GM23338 (cell line): Measurements from ENCODE around the gene ANKZF1. TPM values are rescaled to one million over a fixed set of nuclear protein-coding genes. Genes with fewer than 3 reads are reported as not detected.
A peak's percentile ranks its signal among the peaks of the same experiment; 100 is the strongest.

ENCODE experiments used
- ATAC-seq: fragments of 200-7000 bp; cut with Tn5 transposase; 3 replicates; pipeline ENCODE4 v1.9.1; 2020
- DNase-seq: peaks from one replicate; pipeline ENCODE4 v3.0.0-alpha.2; 2015; ENCODE audit warnings: low spot score
- H2AFZ ChIP-seq: fragments of 200-600 bp; sonication (generic); 2 replicates; pipeline ENCODE4 v1.8.0; 2016; ENCODE audit warnings: antibody characterized with exemption, mild to moderate bottlenecking, moderate library complexity
- H3F3A ChIP-seq: fragments of 200-600 bp; sonication (generic); replicated peaks from 2 replicates; pipeline ENCODE4 v1.8.0; 2017; ENCODE audit warnings: antibody characterized with exemption, mixed run types, low read depth
- H3K27ac ChIP-seq: fragments of 200-600 bp; sonication (generic); 2 replicates; pipeline ENCODE4 v1.6.1; 2016; ENCODE audit warnings: low read depth
- H3K27me3 ChIP-seq: fragments of 200-600 bp; sonication (generic); 2 replicates; pipeline ENCODE4 v1.8.0; 2016; ENCODE audit warnings: mild to moderate bottlenecking, mixed run types, moderate library complexity; ENCODE audit not compliant: insufficient read depth
- H3K36me3 ChIP-seq: fragments of 200-600 bp; sonication (generic); 2 replicates; pipeline ENCODE4 v1.8.0; 2016; ENCODE audit warnings: mild to moderate bottlenecking; ENCODE audit not compliant: insufficient read depth
- H3K4me1 ChIP-seq: fragments of 200-600 bp; sonication (generic); 2 replicates; pipeline ENCODE4 v1.8.0; 2016; ENCODE audit warnings: mild to moderate bottlenecking, moderate library complexity; ENCODE audit not compliant: insufficient read depth
- H3K4me2 ChIP-seq: fragments of 200-600 bp; sonication (generic); 2 replicates; pipeline ENCODE4 v1.7.1; 2017; ENCODE audit warnings: mixed run types
- H3K4me3 ChIP-seq: fragments of 200-600 bp; sonication (generic); 2 replicates; pipeline ENCODE4 v1.6.1; 2016; ENCODE audit warnings: mixed run types
- H3K79me2 ChIP-seq: fragments of 200-600 bp; sonication (generic); replicated peaks from 2 replicates; pipeline ENCODE4 v1.8.0; 2017; ENCODE audit warnings: mild to moderate bottlenecking; ENCODE audit not compliant: insufficient read depth
- H3K9me2 ChIP-seq: fragments of 200-600 bp; sonication (generic); 2 replicates; pipeline ENCODE4 v1.8.0; 2017; ENCODE audit not compliant: insufficient read depth
- H4K20me1 ChIP-seq: fragments of 200-600 bp; sonication (generic); replicated peaks from 2 replicates; pipeline ENCODE4 v1.8.0; 2017; ENCODE audit warnings: mild to moderate bottlenecking; ENCODE audit not compliant: insufficient read depth
- H3K27ac Mint-ChIP-seq: 2 replicates; pipeline ENCODE4 v1.8.0; 2020; ENCODE audit warnings: inconsistent platforms, mild to moderate bottlenecking, moderate library complexity, mixed read lengths
- H3K27me3 Mint-ChIP-seq: 3 replicates; pipeline ENCODE4 v1.8.0; 2022; ENCODE audit warnings: low read depth, mild to moderate bottlenecking, moderate library complexity, mixed read lengths, inconsistent platforms; ENCODE audit not compliant: insufficient read depth, poor library complexity
- H3K36me3 Mint-ChIP-seq: 3 replicates; pipeline ENCODE4 v1.8.0; 2021; ENCODE audit warnings: low read depth, mild to moderate bottlenecking, inconsistent platforms, moderate library complexity, mixed read lengths
- H3K4me1 Mint-ChIP-seq: 3 replicates; pipeline ENCODE4 v1.8.0; 2020; ENCODE audit warnings: mild to moderate bottlenecking, inconsistent platforms, mixed read lengths
- H3K4me3 Mint-ChIP-seq: 3 replicates; pipeline ENCODE4 v1.8.0; 2021; ENCODE audit warnings: moderate library complexity, mild to moderate bottlenecking, inconsistent platforms, mixed read lengths
- H3K9me3 Mint-ChIP-seq: 3 replicates; pipeline ENCODE4 v1.8.0; 2020; ENCODE audit warnings: moderate library complexity, mild to moderate bottlenecking, inconsistent platforms, mixed read lengths
- JUNB ChIP-seq: IDR thresholded peaks from one replicate; pipeline ENCODE4 v1.6.1; 2016; ENCODE audit warnings: antibody characterized with exemption; ENCODE audit not compliant: unreplicated experiment
- POLR2AphosphoS5 ChIP-seq: IDR thresholded peaks from 2 replicates; pipeline ENCODE4 v1.6.1; 2016; ENCODE audit warnings: antibody characterized with exemption, low read depth
- STAT1 ChIP-seq: IDR thresholded peaks from one replicate; pipeline ENCODE4 v1.6.1; 2016; ENCODE audit warnings: antibody characterized with exemption; ENCODE audit not compliant: unreplicated experiment
- ZNF114 ChIP-seq: fragments of 250-450 bp; sonication (Bioruptor Pico); IDR thresholded peaks from 2 replicates; pipeline ENCODE4 v1.5.0; 2020; ENCODE audit warnings: mild to moderate bottlenecking, moderate library complexity
- ZNF331 ChIP-seq: fragments of 250-450 bp; sonication (Bioruptor Pico); IDR thresholded peaks from 2 replicates; pipeline ENCODE4 v1.5.0; 2020; ENCODE audit warnings: low read depth, mild to moderate bottlenecking, moderate library complexity
- polyA plus RNA-seq: library from polyadenylated mRNA; unstranded; fragments of >200 nt; fragmentation: Nextera tagmentation; extraction: Ambion mirVana; gene quantifications from 2 replicates; pipeline ENCODE4 v1.2.1, GENCODE V29; 2016
- total RNA-seq: library from RNA; depleted of rRNA; stranded (reverse); fragments of >200 nt; shearing (Covaris generic); gene quantifications from 2 replicates; pipeline ENCODE4 v1.2.3, GENCODE V29; 2014
- TF ChIP-seq, protein P1 (sequence below): IDR thresholded peaks from one replicate; pipeline ENCODE4 v1.6.1; 2018; ENCODE audit warnings: antibody characterized with exemption; ENCODE audit not compliant: unreplicated experiment
- TF ChIP-seq, protein P2 (sequence below): IDR thresholded peaks from 2 replicates; pipeline ENCODE4 v1.6.1; 2016; ENCODE audit warnings: antibody characterized with exemption
- TF ChIP-seq, protein P3 (sequence below): fragments of 250-450 bp; sonication (Bioruptor Pico); IDR thresholded peaks from 2 replicates; pipeline ENCODE4 v1.5.0; 2020; ENCODE audit warnings: mild to moderate bottlenecking, moderate library complexity

The ANKZF1 gene
- total and polyA plus RNA-seq, 2 experiments from 2014 or later, result 29.9 to 61.9 TPM

DNA sequence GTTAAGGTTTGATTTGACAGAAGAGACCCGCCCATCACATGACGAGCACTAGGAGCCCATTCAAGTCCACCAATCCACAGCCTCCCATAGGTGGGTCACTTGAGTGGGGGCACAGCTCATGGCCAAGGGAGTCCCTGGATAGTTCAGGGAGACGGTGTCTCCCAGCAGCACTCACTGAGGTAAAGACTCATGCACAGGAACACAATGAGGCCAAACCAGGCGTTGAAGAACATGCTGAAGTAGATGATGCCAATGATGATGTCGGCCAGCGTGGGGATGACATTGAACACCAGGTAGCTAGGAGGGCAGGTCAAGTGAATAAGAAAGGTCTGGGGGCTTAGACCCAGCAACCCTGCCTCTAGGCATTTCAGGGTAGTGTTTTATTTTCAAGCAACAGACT lies 14.8 kb upstream of the ANKZF1 start:
- H3K4me3 ChIP-seq, result no peak overlapping the region
- peaks cover 16% of the 10 kb centered on the region for H3K27me3 Mint-ChIP-seq
- no peaks in the 10 kb centered on the region for H3K27me3 ChIP-seq
- H3K9me3 Mint-ChIP-seq, result no peaks in the 10 kb centered on the region
- no peaks in the 10 kb centered on the region; the same call in 1 of the 2 replicates for H3K36me3 ChIP-seq
- H3K4me1 Mint-ChIP-seq, result peaks cover 21% of the 10 kb centered on the region
- no peak overlapping the region for H3K4me3 Mint-ChIP-seq
- H3F3A ChIP-seq, result peaks cover 7% of the 10 kb centered on the region; the same call in 1 of the 2 replicates
- no peaks in the 10 kb centered on the region for H4K20me1 ChIP-seq
- no peak overlapping the region for H3K27ac ChIP-seq
- no peaks in the 10 kb centered on the region for H3K9me2 ChIP-seq
- TF ChIP-seq ZNF114 (CRISPR knock-in tag) (no peak), STAT1 (no peak), JUNB (no peak), ZNF331 (CRISPR knock-in tag) (no peak), POLR2AphosphoS5 (no peak)
- TF ChIP-seq, protein P1, sequence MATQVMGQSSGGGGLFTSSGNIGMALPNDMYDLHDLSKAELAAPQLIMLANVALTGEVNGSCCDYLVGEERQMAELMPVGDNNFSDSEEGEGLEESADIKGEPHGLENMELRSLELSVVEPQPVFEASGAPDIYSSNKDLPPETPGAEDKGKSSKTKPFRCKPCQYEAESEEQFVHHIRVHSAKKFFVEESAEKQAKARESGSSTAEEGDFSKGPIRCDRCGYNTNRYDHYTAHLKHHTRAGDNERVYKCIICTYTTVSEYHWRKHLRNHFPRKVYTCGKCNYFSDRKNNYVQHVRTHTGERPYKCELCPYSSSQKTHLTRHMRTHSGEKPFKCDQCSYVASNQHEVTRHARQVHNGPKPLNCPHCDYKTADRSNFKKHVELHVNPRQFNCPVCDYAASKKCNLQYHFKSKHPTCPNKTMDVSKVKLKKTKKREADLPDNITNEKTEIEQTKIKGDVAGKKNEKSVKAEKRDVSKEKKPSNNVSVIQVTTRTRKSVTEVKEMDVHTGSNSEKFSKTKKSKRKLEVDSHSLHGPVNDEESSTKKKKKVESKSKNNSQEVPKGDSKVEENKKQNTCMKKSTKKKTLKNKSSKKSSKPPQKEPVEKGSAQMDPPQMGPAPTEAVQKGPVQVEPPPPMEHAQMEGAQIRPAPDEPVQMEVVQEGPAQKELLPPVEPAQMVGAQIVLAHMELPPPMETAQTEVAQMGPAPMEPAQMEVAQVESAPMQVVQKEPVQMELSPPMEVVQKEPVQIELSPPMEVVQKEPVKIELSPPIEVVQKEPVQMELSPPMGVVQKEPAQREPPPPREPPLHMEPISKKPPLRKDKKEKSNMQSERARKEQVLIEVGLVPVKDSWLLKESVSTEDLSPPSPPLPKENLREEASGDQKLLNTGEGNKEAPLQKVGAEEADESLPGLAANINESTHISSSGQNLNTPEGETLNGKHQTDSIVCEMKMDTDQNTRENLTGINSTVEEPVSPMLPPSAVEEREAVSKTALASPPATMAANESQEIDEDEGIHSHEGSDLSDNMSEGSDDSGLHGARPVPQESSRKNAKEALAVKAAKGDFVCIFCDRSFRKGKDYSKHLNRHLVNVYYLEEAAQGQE, result no peak
- TF ChIP-seq, protein P2, sequence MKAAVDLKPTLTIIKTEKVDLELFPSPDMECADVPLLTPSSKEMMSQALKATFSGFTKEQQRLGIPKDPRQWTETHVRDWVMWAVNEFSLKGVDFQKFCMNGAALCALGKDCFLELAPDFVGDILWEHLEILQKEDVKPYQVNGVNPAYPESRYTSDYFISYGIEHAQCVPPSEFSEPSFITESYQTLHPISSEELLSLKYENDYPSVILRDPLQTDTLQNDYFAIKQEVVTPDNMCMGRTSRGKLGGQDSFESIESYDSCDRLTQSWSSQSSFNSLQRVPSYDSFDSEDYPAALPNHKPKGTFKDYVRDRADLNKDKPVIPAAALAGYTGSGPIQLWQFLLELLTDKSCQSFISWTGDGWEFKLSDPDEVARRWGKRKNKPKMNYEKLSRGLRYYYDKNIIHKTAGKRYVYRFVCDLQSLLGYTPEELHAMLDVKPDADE, result no peak
- DNase-seq, result no peak
- H2AFZ ChIP-seq, result no peak overlapping the region
- H3K4me2 ChIP-seq, result no peak overlapping the region
- H3K36me3 Mint-ChIP-seq, result peaks cover 60% of the 10 kb centered on the region
- peaks cover 17% of the 10 kb centered on the region for H3K4me1 ChIP-seq
- H3K27ac Mint-ChIP-seq, result no peak overlapping the region
- ATAC-seq, result no peak
- H3K79me2 ChIP-seq, result no peaks in the 10 kb centered on the region

DNA sequence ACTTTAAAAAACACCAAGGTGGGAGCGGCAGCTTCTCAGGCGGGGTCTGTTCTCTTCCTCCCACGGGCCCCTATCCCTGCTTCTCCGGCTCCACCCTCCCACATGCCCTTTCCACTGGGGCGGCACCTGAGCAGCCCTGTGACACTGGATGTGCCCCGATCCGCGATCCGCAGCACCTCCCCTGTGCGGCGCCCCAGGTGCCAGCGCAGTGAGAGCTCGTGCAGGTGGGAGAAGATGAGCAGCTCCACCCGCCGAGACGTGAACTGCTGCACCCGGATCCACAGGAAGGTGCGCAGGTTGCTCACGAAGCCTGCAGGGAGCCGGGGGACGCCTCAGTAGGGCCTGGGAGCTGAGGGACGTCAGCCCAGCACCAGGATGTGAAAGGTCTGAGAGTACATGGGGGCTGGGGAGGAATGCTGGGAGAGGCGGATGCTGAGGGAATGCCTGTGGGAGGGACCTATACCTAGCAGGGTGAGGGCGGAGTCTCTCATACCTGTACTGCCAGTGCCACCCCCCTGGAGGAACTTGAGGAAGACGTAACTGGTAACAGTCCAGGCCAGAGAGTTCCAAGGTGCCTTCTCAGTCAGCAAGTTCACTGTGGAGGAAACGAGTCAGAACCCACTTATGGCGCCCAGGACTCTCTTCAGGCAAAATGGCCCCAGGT lies 13.6 kb upstream of the ANKZF1 start:
- H3K27ac Mint-ChIP-seq, result peak overlapping the region; percentile 40; the same call in 1 of the 2 replicates
- no peak for TF ChIP-seq JUNB
- TF ChIP-seq, protein P3, sequence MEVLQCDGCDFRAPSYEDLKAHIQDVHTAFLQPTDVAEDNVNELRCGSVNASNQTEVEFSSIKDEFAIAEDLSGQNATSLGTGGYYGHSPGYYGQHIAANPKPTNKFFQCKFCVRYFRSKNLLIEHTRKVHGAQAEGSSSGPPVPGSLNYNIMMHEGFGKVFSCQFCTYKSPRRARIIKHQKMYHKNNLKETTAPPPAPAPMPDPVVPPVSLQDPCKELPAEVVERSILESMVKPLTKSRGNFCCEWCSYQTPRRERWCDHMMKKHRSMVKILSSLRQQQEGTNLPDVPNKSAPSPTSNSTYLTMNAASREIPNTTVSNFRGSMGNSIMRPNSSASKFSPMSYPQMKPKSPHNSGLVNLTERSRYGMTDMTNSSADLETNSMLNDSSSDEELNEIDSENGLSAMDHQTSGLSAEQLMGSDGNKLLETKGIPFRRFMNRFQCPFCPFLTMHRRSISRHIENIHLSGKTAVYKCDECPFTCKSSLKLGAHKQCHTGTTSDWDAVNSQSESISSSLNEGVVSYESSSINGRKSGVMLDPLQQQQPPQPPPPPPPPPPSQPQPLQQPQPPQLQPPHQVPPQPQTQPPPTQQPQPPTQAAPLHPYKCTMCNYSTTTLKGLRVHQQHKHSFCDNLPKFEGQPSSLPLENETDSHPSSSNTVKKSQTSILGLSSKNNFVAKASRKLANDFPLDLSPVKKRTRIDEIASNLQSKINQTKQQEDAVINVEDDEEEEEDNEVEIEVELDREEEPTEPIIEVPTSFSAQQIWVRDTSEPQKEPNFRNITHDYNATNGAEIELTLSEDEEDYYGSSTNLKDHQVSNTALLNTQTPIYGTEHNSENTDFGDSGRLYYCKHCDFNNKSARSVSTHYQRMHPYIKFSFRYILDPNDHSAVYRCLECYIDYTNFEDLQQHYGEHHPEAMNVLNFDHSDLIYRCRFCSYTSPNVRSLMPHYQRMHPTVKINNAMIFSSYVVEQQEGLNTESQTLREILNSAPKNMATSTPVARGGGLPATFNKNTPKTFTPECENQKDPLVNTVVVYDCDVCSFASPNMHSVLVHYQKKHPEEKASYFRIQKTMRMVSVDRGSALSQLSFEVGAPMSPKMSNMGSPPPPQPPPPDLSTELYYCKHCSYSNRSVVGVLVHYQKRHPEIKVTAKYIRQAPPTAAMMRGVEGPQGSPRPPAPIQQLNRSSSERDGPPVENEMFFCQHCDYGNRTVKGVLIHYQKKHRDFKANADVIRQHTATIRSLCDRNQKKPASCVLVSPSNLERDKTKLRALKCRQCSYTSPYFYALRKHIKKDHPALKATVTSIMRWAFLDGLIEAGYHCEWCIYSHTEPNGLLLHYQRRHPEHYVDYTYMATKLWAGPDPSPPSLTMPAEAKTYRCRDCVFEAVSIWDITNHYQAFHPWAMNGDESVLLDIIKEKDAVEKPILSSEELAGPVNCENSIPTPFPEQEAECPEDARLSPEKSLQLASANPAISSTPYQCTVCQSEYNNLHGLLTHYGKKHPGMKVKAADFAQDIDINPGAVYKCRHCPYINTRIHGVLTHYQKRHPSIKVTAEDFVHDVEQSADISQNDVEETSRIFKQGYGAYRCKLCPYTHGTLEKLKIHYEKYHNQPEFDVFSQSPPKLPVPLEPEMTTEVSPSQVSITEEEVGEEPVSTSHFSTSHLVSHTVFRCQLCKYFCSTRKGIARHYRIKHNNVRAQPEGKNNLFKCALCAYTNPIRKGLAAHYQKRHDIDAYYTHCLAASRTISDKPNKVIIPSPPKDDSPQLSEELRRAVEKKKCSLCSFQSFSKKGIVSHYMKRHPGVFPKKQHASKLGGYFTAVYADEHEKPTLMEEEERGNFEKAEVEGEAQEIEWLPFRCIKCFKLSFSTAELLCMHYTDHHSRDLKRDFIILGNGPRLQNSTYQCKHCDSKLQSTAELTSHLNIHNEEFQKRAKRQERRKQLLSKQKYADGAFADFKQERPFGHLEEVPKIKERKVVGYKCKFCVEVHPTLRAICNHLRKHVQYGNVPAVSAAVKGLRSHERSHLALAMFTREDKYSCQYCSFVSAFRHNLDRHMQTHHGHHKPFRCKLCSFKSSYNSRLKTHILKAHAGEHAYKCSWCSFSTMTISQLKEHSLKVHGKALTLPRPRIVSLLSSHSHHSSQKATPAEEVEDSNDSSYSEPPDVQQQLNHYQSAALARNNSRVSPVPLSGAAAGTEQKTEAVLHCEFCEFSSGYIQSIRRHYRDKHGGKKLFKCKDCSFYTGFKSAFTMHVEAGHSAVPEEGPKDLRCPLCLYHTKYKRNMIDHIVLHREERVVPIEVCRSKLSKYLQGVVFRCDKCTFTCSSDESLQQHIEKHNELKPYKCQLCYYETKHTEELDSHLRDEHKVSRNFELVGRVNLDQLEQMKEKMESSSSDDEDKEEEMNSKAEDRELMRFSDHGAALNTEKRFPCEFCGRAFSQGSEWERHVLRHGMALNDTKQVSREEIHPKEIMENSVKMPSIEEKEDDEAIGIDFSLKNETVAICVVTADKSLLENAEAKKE (CRISPR knock-in tag), result no peak
- TF ChIP-seq POLR2AphosphoS5, result no peak

More for the DNA sequence above, 13.6 kb upstream of the ANKZF1 start:
- DNase-seq (peak; percentile 54), ATAC-seq (no peak)
- H3K4me1 ChIP-seq, result peaks cover 17% of the 10 kb centered on the region
- Mint-ChIP-seq H3K9me3 (no peaks in the 10 kb centered on the region), H3K4me1 (peaks cover 21% of the 10 kb centered on the region), H3K4me3 (peak overlapping the region; percentile 46; the same call in 1 of the 3 replicates), H3K27me3 (peaks cover 17% of the 10 kb centered on the region), H3K36me3 (peaks cover 51% of the 10 kb centered on the region)
- H3K36me3 ChIP-seq, result no peaks in the 10 kb centered on the region; the same call in 1 of the 2 replicates
- no peaks in the 10 kb centered on the region for H3K79me2 ChIP-seq
- H3F3A ChIP-seq, result peaks cover 9% of the 10 kb centered on the region; the same call in 1 of the 2 replicates
- no peak overlapping the region for H2AFZ ChIP-seq
- no peak overlapping the region for H3K4me2 ChIP-seq
- no peak overlapping the region for H3K27ac ChIP-seq
- no peaks in the 10 kb centered on the region for H4K20me1 ChIP-seq
- H3K9me2 ChIP-seq, result no peaks in the 10 kb centered on the region
- no peak overlapping the region for H3K4me3 ChIP-seq
- no peaks in the 10 kb centered on the region for H3K27me3 ChIP-seq
